HG03354 (cell line): ENCODE results near the gene STK32B.
"Not testable (repeated sequence)": the region's sequence is repeated elsewhere in the genome, so short reads cannot be mapped to it uniquely, and the experiment has no call there.

Source experiments
- ATAC-seq: cut with Tn5 transposase; IDR thresholded peaks from one replicate; pipeline ENCODE4 v1.9.1; 2021; ENCODE audit warnings: mild to moderate bottlenecking; ENCODE audit not compliant: unreplicated experiment, poor library complexity, severe bottlenecking

Gene STK32B

GRCh38 chr4:5284517-5284916 lies 233.2 kb downstream of the STK32B start:
- ATAC-seq: no peak

GRCh38 chr4:5292101-5292500 lies 240.8 kb downstream of the STK32B start:
- ATAC-seq: no peak

GRCh38 chr4:5298000-5298787 lies 246.9 kb downstream of the STK32B start:
- ATAC-seq: not testable (repeated sequence)

GRCh38 chr4:5300283-5300682 lies 249.0 kb downstream of the STK32B start:
- no peak for ATAC-seq

GRCh38 chr4:5307928-5308327 lies 256.6 kb downstream of the STK32B start:
- ATAC-seq: no peak

- ATAC-seq: no peak
Measured at GRCh38 chr4:5322321-5322720, 271.0 kb downstream of the STK32B start.

GRCh38 chr4:5330339-5330989 lies 279.2 kb downstream of the STK32B start:
- no peak for ATAC-seq

GRCh38 chr4:5337731-5338130 lies 286.5 kb downstream of the STK32B start:
- ATAC-seq: no peak

GRCh38 chr4:5338531-5338930 lies 287.3 kb downstream of the STK32B start:
- no peak for ATAC-seq

GRCh38 chr4:5340991-5341451 lies 289.7 kb downstream of the STK32B start:
- ATAC-seq: no peak

GRCh38 chr4:5341526-5341925 lies 290.2 kb downstream of the STK32B start:
- no peak for ATAC-seq

GRCh38 chr4:5355846-5356245 lies 304.6 kb downstream of the STK32B start:
- ATAC-seq: no peak

GRCh38 chr4:5357870-5358269 lies 306.6 kb downstream of the STK32B start:
- ATAC-seq: no peak

- no peak for ATAC-seq
Measured at GRCh38 chr4:5361968-5362367, 310.7 kb downstream of the STK32B start.

GRCh38 chr4:5364406-5364805 lies 313.1 kb downstream of the STK32B start:
- no peak for ATAC-seq

- no peak for ATAC-seq
Measured at GRCh38 chr4:5365071-5366008, 314.1 kb downstream of the STK32B start.

GRCh38 chr4:5366009-5366386 lies 314.7 kb downstream of the STK32B start:
- no peak for ATAC-seq

GRCh38 chr4:5366421-5366820 lies 315.1 kb downstream of the STK32B start:
- ATAC-seq: no peak

GRCh38 chr4:5368426-5368825 lies 317.1 kb downstream of the STK32B start:
- no peak for ATAC-seq

GRCh38 chr4:5370286-5370685 lies 319.0 kb downstream of the STK32B start:
- ATAC-seq: no peak
